WTC11 (cell line): Measurements from ENCODE around the gene UBXN4. TPM values are rescaled to one million over a fixed set of nuclear protein-coding genes. Genes with fewer than 3 reads are reported as not detected.

Experiments used
- ATAC-seq: fragments of 200-7000 bp; cut with Tn5 transposase; 2 replicates; pipeline ENCODE4 v1.10.0; 2021; ENCODE audit warnings: mild to moderate bottlenecking, moderate library complexity
- CTCF ChIA-PET: fragments of 300-600 bp; sonication (Branson Sonifier 250); formaldehyde crosslinking; loops from one replicate; lab custom pipeline; 2021; ENCODE audit warnings: antibody characterized with exemption; lab: Charles Lee
- POLR2A ChIA-PET: fragments of 350-600 bp; sonication (Branson Sonifier 250); formaldehyde crosslinking; loops from one replicate; lab custom pipeline; 2021; ENCODE audit warnings: antibody characterized with exemption; lab: Charles Lee
- DNase-seq: peaks from one replicate; pipeline ENCODE4 v3.0.0; 2021; ENCODE audit warnings: low spot score
- H3K27ac Mint-ChIP-seq: 2 replicates; pipeline ENCODE4 v1.8.0; 2021; ENCODE audit warnings: mixed read lengths
- H3K27me3 Mint-ChIP-seq: 2 replicates; pipeline ENCODE4 v1.8.0; 2021; ENCODE audit warnings: low read depth, mild to moderate bottlenecking, moderate library complexity, mixed read lengths
- H3K36me3 Mint-ChIP-seq: 2 replicates; pipeline ENCODE4 v1.8.0; 2021; ENCODE audit warnings: mixed read lengths
- H3K4me1 Mint-ChIP-seq: 2 replicates; pipeline ENCODE4 v1.8.0; 2022; ENCODE audit warnings: mixed read lengths
- H3K4me3 Mint-ChIP-seq: 2 replicates; pipeline ENCODE4 v1.8.0; 2021; ENCODE audit warnings: mild to moderate bottlenecking, moderate library complexity, mixed read lengths
- H3K9me3 Mint-ChIP-seq: 2 replicates; pipeline ENCODE4 v1.8.0; 2021; ENCODE audit warnings: mixed read lengths
- HMGXB4 ChIP-seq: sonication (generic); formaldehyde crosslinking; IDR thresholded peaks from 2 replicates; pipeline ENCODE4 v1.8.1; 2023; ENCODE audit warnings: mild to moderate bottlenecking, moderate library complexity, missing genetic modification reagents
- IRF2 ChIP-seq: sonication (generic); formaldehyde crosslinking; IDR thresholded peaks from 2 replicates; pipeline ENCODE4 v1.8.0; 2022; ENCODE audit warnings: low read depth, missing genetic modification reagents, borderline replicate concordance
- MYBL2 ChIP-seq: sonication (generic); formaldehyde crosslinking; IDR thresholded peaks from 2 replicates; pipeline ENCODE4 v1.8.1; 2023; ENCODE audit warnings: mild to moderate bottlenecking, moderate library complexity, missing genetic modification reagents
- NFATC4 ChIP-seq: fragments of 250-450 bp; sonication (Bioruptor Pico); IDR thresholded peaks from 2 replicates; pipeline ENCODE4 v1.9.0; 2021; ENCODE audit warnings: mild to moderate bottlenecking
- NR1H2 ChIP-seq: sonication (generic); formaldehyde crosslinking; IDR thresholded peaks from 2 replicates; pipeline ENCODE4 v1.9.0; 2021; ENCODE audit warnings: mild to moderate bottlenecking, moderate library complexity, missing genetic modification reagents
- NR2C2 ChIP-seq: sonication (generic); formaldehyde crosslinking; IDR thresholded peaks from 2 replicates; pipeline ENCODE4 v1.8.0; 2022; ENCODE audit warnings: mild to moderate bottlenecking, missing genetic modification reagents
- NR3C1 ChIP-seq: sonication (generic); formaldehyde crosslinking; conservative IDR thresholded peaks from 2 replicates; pipeline ENCODE4 v1.8.1; 2023; ENCODE audit warnings: low read depth, mild to moderate bottlenecking, missing genetic modification reagents
- PREB ChIP-seq: sonication (generic); formaldehyde crosslinking; IDR thresholded peaks from 2 replicates; pipeline ENCODE4 v1.8.1; 2022; ENCODE audit warnings: mild to moderate bottlenecking, missing genetic modification reagents, moderate library complexity, borderline replicate concordance
- PRRX2 ChIP-seq: fragments of 250-450 bp; sonication (Bioruptor Pico); IDR thresholded peaks from 2 replicates; pipeline ENCODE4 v1.8.0; 2021; ENCODE audit warnings: mild to moderate bottlenecking
- SOX15 ChIP-seq: fragments of 250-450 bp; sonication (Bioruptor Pico); IDR thresholded peaks from 2 replicates; pipeline ENCODE4 v1.9.0; 2021; ENCODE audit warnings: mild to moderate bottlenecking
- SP1 ChIP-seq: sonication (generic); formaldehyde crosslinking; conservative IDR thresholded peaks from 2 replicates; pipeline ENCODE4 v1.8.1; 2022; ENCODE audit warnings: missing genetic modification reagents
- TCF7 ChIP-seq: sonication (generic); formaldehyde crosslinking; IDR thresholded peaks from 2 replicates; pipeline ENCODE4 v1.8.0; 2022; ENCODE audit warnings: mild to moderate bottlenecking, low read depth, missing genetic modification reagents, moderate library complexity
- TEAD1 ChIP-seq: sonication (generic); formaldehyde crosslinking; IDR thresholded peaks from 2 replicates; pipeline ENCODE4 v1.8.0; 2022; ENCODE audit warnings: mild to moderate bottlenecking, missing genetic modification reagents
- ZBTB43 ChIP-seq: sonication (generic); formaldehyde crosslinking; IDR thresholded peaks from 2 replicates; pipeline ENCODE4 v1.8.1; 2023; ENCODE audit warnings: mild to moderate bottlenecking, missing genetic modification reagents
- ZNF263 ChIP-seq: sonication (generic); formaldehyde crosslinking; IDR thresholded peaks from 2 replicates; pipeline ENCODE4 v1.8.1; 2022; ENCODE audit warnings: low read depth, mild to moderate bottlenecking, moderate library complexity, missing genetic modification reagents
- ZNF396 ChIP-seq: fragments of 250-450 bp; sonication (Bioruptor Pico); IDR thresholded peaks from 2 replicates; pipeline ENCODE4 v1.8.0; 2021; ENCODE audit warnings: mild to moderate bottlenecking, moderate library complexity, borderline replicate concordance
- total RNA-seq: library from RNA; stranded (reverse); gene quantifications from 3 replicates; pipeline ENCODE4 v1.2.3, GENCODE V29; 2021
- TF ChIP-seq, protein P1 (sequence below): sonication (generic); formaldehyde crosslinking; IDR thresholded peaks from 2 replicates; pipeline ENCODE4 v1.8.1; 2022; ENCODE audit warnings: low read depth, mild to moderate bottlenecking, moderate library complexity, missing genetic modification reagents, borderline replicate concordance
- TF ChIP-seq, protein P2 (sequence below): sonication (generic); formaldehyde crosslinking; IDR thresholded peaks from 2 replicates; pipeline ENCODE4 v1.8.1; 2023; ENCODE audit warnings: mild to moderate bottlenecking, missing genetic modification reagents, moderate library complexity
- TF ChIP-seq, protein P3 (sequence below): sonication (generic); formaldehyde crosslinking; IDR thresholded peaks from 2 replicates; pipeline ENCODE4 v1.8.0; 2022; ENCODE audit warnings: mild to moderate bottlenecking, missing genetic modification reagents
- TF ChIP-seq, protein P4 (sequence below): fragments of 250-450 bp; sonication (Bioruptor Pico); IDR thresholded peaks from 2 replicates; pipeline ENCODE4 v1.8.0; 2021; ENCODE audit warnings: mild to moderate bottlenecking
- TF ChIP-seq, protein P5 (sequence below): sonication (generic); formaldehyde crosslinking; IDR thresholded peaks from 2 replicates; pipeline ENCODE4 v1.8.1; 2023; ENCODE audit warnings: mild to moderate bottlenecking, missing genetic modification reagents, moderate library complexity

Gene UBXN4
- total RNA-seq, 1 experiment from 2014 or later = 68.1 TPM

GRCh38 chr2:135825550-135826176, 84.0 kb downstream of the UBXN4 start (continued):
- no peak for TF ChIP-seq HMGXB4
- TF ChIP-seq SOX15 (CRISPR knock-in tag) = no peak
- TF ChIP-seq, all 79 proteins: peak for 0

DNA sequence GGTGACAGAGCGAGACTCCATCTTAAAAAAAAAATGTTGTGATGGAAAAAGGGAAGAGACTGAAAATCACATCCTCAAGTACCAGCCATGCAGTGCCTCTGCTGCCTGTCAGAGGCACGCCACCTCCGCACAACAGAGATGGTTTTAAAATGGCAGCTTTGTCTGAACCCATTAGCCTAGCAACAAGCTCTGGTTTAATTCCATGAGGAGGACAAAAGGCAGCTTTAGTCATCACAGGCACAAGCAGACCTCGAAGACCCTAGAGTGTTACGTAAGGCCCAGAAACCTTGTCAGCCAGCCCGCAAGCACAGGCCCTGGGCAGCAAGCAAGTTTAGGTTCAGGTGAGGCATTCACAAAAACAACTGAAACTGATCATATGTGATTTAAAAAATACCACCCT, 84.9 kb downstream of the UBXN4 start:
- TF ChIP-seq ZBTB43 (CRISPR knock-in tag) = no peak
- TF ChIP-seq, protein P1, sequence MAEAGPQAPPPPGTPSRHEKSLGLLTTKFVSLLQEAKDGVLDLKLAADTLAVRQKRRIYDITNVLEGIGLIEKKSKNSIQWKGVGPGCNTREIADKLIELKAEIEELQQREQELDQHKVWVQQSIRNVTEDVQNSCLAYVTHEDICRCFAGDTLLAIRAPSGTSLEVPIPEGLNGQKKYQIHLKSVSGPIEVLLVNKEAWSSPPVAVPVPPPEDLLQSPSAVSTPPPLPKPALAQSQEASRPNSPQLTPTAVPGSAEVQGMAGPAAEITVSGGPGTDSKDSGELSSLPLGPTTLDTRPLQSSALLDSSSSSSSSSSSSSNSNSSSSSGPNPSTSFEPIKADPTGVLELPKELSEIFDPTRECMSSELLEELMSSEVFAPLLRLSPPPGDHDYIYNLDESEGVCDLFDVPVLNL (CRISPR knock-in tag) = no peak
- no peaks in the 10 kb centered on the region for H3K4me1 Mint-ChIP-seq
- no peaks in the 10 kb centered on the region for H3K36me3 Mint-ChIP-seq
- ATAC-seq (no peak), DNase-seq (no peak)
- peaks cover 7% of the 10 kb centered on the region; the same call in 1 of the 2 replicates for H3K27me3 Mint-ChIP-seq
- no peak overlapping the region for H3K4me3 Mint-ChIP-seq
- POLR2A ChIA-PET = no interaction called here
- CTCF ChIA-PET = interaction anchor here (1.3 to 2.5 kb wide), 2 partner anchors 29 to 558 kb away, joined by 3 to 6 read pairs; no protein-coding TSS in a partner anchor
- H3K27ac Mint-ChIP-seq = no peak overlapping the region
- H3K9me3 Mint-ChIP-seq = peaks cover 18% of the 10 kb centered on the region

DNA sequence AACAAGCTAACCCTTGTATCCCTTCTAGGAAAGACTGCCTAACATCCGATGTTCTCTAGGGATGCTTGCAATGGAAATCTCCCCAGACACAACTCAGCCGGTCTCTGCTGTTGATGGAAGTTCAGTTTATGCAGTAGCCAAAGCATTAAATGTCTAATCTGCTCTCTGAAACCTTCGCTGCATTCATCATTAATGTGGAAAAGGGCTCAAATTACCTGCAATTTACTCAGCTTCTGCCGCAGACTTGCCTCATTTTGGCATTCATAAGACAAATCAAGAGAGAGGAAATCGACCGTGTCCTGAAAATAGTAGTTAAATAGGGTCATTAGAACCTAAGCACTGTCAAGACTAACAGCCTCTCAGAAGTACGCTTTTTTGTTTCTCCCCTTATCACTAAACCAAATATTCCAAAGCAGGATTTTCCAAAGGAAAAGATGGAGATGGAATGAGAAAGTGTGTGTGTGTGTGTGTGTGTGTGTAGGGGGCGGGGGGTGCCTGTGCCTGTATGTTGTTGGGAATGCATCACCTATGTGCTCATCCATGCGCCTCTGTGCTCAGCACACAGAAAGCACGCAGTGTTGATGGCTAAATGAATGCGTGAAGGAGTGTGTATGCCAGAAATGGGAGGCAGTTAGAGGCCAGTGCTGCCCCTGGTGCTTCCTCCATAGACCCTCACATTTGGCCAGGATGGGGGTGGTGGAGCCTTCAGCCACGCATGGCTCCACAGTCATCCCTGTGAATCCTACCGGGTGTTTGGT, 87.9 kb downstream of the UBXN4 start:
- no peak for ATAC-seq
- POLR2A ChIA-PET = no interaction called here

More for the DNA sequence above, 87.9 kb downstream of the UBXN4 start:
- H3K36me3 Mint-ChIP-seq = no peaks in the 10 kb centered on the region
- no peak overlapping the region for H3K4me3 Mint-ChIP-seq
- H3K27ac Mint-ChIP-seq = no peak overlapping the region
- no peak for TF ChIP-seq TCF7 (CRISPR knock-in tag)
- TF ChIP-seq, protein P2, sequence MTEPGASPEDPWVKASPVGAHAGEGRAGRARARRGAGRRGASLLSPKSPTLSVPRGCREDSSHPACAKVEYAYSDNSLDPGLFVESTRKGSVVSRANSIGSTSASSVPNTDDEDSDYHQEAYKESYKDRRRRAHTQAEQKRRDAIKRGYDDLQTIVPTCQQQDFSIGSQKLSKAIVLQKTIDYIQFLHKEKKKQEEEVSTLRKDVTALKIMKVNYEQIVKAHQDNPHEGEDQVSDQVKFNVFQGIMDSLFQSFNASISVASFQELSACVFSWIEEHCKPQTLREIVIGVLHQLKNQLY (CRISPR knock-in tag) = no peak
- TF ChIP-seq PREB (CRISPR knock-in tag) = no peak
- no peak for TF ChIP-seq NR2C2
- TF ChIP-seq, protein P3, sequence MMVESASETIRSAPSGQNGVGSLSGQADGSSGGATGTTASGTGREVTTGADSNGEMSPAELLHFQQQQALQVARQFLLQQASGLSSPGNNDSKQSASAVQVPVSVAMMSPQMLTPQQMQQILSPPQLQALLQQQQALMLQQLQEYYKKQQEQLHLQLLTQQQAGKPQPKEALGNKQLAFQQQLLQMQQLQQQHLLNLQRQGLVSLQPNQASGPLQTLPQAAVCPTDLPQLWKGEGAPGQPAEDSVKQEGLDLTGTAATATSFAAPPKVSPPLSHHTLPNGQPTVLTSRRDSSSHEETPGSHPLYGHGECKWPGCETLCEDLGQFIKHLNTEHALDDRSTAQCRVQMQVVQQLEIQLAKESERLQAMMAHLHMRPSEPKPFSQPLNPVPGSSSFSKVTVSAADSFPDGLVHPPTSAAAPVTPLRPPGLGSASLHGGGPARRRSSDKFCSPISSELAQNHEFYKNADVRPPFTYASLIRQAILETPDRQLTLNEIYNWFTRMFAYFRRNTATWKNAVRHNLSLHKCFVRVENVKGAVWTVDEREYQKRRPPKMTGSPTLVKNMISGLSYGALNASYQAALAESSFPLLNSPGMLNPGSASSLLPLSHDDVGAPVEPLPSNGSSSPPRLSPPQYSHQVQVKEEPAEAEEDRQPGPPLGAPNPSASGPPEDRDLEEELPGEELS (CRISPR knock-in tag) = no peak
- no peak for TF ChIP-seq NR3C1
- TF ChIP-seq IRF2 = no peak
- TF ChIP-seq ZNF263 = no peak
- TF ChIP-seq, protein P4, sequence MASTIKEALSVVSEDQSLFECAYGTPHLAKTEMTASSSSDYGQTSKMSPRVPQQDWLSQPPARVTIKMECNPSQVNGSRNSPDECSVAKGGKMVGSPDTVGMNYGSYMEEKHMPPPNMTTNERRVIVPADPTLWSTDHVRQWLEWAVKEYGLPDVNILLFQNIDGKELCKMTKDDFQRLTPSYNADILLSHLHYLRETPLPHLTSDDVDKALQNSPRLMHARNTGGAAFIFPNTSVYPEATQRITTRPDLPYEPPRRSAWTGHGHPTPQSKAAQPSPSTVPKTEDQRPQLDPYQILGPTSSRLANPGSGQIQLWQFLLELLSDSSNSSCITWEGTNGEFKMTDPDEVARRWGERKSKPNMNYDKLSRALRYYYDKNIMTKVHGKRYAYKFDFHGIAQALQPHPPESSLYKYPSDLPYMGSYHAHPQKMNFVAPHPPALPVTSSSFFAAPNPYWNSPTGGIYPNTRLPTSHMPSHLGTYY (CRISPR knock-in tag) = no peak
- no peak for TF ChIP-seq TEAD1 (CRISPR knock-in tag)
- TF ChIP-seq MYBL2 (CRISPR knock-in tag) = no peak
- no peak for TF ChIP-seq NFATC4 (CRISPR knock-in tag)
- TF ChIP-seq NR1H2 (CRISPR knock-in tag) = no peak
- TF ChIP-seq, protein P5, sequence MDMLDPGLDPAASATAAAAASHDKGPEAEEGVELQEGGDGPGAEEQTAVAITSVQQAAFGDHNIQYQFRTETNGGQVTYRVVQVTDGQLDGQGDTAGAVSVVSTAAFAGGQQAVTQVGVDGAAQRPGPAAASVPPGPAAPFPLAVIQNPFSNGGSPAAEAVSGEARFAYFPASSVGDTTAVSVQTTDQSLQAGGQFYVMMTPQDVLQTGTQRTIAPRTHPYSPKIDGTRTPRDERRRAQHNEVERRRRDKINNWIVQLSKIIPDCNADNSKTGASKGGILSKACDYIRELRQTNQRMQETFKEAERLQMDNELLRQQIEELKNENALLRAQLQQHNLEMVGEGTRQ (CRISPR knock-in tag) = no peak
- TF ChIP-seq SP1 (CRISPR knock-in tag) = no peak
- no peak for TF ChIP-seq PRRX2 (CRISPR knock-in tag)
- TF ChIP-seq ZNF396 (CRISPR knock-in tag) = no peak
- no peak for DNase-seq
- H3K4me1 Mint-ChIP-seq = no peaks in the 10 kb centered on the region
- peaks cover 4% of the 10 kb centered on the region for H3K9me3 Mint-ChIP-seq
- H3K27me3 Mint-ChIP-seq = no peaks in the 10 kb centered on the region; the same call in 1 of the 2 replicates
- CTCF ChIA-PET = interaction anchor here (0.9 kb wide), 1 partner anchor 168 kb away, joined by 3 read pairs; no protein-coding TSS in a partner anchor
